ENCODE measurements around the gene KCNK13. TPM values are rescaled to one million over a fixed set of nuclear protein-coding genes. Genes with fewer than 3 reads are reported as not detected.

KCNK13 gene
- total and polyA plus RNA-seq, 9 of the 15 experiments (the other 6 are each of a cell fraction or from before 2014, with no cell fraction given), result 0.03 to 0.05 TPM; not detected in 7

DNA sequence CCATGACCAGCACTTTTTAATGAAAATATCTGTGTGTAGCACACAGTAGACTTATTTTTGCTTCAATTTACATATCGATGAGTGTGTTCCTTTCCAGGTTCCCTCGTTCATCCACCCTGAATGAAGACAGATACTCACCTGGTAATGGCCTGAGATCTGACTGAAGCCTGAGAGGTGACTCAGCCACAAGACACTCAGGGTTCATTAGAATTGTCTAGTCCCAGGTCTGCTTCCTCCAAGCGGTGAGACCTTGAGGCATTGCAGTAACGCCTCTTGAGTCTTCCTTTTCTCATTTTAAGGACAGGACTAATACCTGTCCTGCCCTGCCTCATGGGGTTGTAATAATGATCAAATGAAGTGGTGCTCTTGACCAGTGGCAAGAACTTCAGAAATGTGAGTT lies 11.5 kb upstream of the KCNK13 start:
- H3K9me3 ChIP-seq (replicated peaks; ENCODE audit: control insufficient read depth, insufficient read depth, low read depth, low read length), result no peaks in the 10 kb centered on the region
- H3K79me2 ChIP-seq (ENCODE audit: control insufficient read depth, insufficient read depth, low read length), result no peaks in the 10 kb centered on the region
- no peaks in the 10 kb centered on the region for H4K20me1 ChIP-seq (replicated peaks; ENCODE audit: control insufficient read depth, insufficient read depth, low read length)
- no peak overlapping the region for H3K9ac ChIP-seq (ENCODE audit: insufficient read depth in 1 of 2, low read depth in 2 of 2, low read length in 2 of 2)
- intact Hi-C loops (cut with micrococcal nuclease) (no loop called here), in situ Hi-C loops (cut with MboI) (no loop called here)
- FAIRE-seq (no peak), DNase-seq (ENCODE audit: extremely low read depth in 1 of 4, low spot score in 3 of 4) (no peak), ATAC-seq (no peak)
- POLR2A ChIA-PET, result interaction anchor here (0.6 kb wide), 1 partner anchor 508 kb away, joined by 3 read pairs; no protein-coding TSS in a partner anchor
- H3K27me3 ChIP-seq (ENCODE audit: control insufficient read depth in 2 of 2, insufficient read depth in 2 of 2, low read length in 2 of 2), result no peaks in the 10 kb centered on the region; a peak in 1 of 5 replicates
- no peaks in the 10 kb centered on the region for H3K4me1 ChIP-seq (replicated peaks in 1 of 2; ENCODE audit: control insufficient read depth in 2 of 2, insufficient read depth in 2 of 2, low read length in 2 of 2)
- CTCF ChIA-PET (ENCODE audit: low intra/inter-chr PET ratio), result no interaction called here
- no peak overlapping the region for H3K4me2 ChIP-seq (ENCODE audit: insufficient read depth, low read length)
- H3K4me3 ChIP-seq, result no peak overlapping the region
- no peak overlapping the region for H2AFZ ChIP-seq (ENCODE audit: low read depth, low read length)
- no peak overlapping the region for H3K27ac ChIP-seq (ENCODE audit: extremely low read depth, low read depth, low read length)
- 24% methylated on average over 4 of the region's 4 CpGs for WGBS (ENCODE audit: insufficient coverage, low coverage, missing lambda C conversion rate)
- H3K9me1 ChIP-seq (ENCODE audit: control insufficient read depth, insufficient read depth, low read length), result no peaks in the 10 kb centered on the region
- no TSS peak for BruUV-seq (replicated peaks)
- H3K36me3 ChIP-seq (ENCODE audit: control insufficient read depth, insufficient read depth, low read length), result no peaks in the 10 kb centered on the region
- TF ChIP-seq, protein P1, sequence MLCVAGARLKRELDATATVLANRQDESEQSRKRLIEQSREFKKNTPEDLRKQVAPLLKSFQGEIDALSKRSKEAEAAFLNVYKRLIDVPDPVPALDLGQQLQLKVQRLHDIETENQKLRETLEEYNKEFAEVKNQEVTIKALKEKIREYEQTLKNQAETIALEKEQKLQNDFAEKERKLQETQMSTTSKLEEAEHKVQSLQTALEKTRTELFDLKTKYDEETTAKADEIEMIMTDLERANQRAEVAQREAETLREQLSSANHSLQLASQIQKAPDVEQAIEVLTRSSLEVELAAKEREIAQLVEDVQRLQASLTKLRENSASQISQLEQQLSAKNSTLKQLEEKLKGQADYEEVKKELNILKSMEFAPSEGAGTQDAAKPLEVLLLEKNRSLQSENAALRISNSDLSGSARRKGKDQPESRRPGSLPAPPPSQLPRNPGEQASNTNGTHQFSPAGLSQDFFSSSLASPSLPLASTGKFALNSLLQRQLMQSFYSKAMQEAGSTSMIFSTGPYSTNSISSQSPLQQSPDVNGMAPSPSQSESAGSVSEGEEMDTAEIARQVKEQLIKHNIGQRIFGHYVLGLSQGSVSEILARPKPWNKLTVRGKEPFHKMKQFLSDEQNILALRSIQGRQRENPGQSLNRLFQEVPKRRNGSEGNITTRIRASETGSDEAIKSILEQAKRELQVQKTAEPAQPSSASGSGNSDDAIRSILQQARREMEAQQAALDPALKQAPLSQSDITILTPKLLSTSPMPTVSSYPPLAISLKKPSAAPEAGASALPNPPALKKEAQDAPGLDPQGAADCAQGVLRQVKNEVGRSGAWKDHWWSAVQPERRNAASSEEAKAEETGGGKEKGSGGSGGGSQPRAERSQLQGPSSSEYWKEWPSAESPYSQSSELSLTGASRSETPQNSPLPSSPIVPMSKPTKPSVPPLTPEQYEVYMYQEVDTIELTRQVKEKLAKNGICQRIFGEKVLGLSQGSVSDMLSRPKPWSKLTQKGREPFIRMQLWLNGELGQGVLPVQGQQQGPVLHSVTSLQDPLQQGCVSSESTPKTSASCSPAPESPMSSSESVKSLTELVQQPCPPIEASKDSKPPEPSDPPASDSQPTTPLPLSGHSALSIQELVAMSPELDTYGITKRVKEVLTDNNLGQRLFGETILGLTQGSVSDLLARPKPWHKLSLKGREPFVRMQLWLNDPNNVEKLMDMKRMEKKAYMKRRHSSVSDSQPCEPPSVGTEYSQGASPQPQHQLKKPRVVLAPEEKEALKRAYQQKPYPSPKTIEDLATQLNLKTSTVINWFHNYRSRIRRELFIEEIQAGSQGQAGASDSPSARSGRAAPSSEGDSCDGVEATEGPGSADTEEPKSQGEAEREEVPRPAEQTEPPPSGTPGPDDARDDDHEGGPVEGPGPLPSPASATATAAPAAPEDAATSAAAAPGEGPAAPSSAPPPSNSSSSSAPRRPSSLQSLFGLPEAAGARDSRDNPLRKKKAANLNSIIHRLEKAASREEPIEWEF (CRISPR knock-in tag; IDR thresholded peaks at IDR 0.05), result no peak
- TF ChIP-seq, protein P2, sequence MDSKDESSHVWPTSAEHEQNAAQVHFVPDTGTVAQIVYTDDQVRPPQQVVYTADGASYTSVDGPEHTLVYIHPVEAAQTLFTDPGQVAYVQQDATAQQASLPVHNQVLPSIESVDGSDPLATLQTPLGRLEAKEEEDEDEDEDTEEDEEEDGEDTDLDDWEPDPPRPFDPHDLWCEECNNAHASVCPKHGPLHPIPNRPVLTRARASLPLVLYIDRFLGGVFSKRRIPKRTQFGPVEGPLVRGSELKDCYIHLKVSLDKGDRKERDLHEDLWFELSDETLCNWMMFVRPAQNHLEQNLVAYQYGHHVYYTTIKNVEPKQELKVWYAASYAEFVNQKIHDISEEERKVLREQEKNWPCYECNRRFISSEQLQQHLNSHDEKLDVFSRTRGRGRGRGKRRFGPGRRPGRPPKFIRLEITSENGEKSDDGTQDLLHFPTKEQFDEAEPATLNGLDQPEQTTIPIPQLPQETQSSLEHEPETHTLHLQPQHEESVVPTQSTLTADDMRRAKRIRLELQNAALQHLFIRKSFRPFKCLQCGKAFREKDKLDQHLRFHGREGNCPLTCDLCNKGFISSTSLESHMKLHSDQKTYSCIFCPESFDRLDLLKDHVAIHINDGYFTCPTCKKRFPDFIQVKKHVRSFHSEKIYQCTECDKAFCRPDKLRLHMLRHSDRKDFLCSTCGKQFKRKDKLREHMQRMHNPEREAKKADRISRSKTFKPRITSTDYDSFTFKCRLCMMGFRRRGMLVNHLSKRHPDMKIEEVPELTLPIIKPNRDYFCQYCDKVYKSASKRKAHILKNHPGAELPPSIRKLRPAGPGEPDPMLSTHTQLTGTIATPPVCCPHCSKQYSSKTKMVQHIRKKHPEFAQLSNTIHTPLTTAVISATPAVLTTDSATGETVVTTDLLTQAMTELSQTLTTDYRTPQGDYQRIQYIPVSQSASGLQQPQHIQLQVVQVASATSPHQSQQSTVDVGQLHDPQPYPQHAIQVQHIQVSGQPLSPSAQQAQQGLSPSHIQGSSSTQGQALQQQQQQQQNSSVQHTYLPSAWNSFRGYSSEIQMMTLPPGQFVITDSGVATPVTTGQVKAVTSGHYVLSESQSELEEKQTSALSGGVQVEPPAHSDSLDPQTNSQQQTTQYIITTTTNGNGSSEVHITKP (IDR thresholded peaks at IDR 0.05; ENCODE audit: partially characterized antibody), result no peak
- TF ChIP-seq, protein P3, sequence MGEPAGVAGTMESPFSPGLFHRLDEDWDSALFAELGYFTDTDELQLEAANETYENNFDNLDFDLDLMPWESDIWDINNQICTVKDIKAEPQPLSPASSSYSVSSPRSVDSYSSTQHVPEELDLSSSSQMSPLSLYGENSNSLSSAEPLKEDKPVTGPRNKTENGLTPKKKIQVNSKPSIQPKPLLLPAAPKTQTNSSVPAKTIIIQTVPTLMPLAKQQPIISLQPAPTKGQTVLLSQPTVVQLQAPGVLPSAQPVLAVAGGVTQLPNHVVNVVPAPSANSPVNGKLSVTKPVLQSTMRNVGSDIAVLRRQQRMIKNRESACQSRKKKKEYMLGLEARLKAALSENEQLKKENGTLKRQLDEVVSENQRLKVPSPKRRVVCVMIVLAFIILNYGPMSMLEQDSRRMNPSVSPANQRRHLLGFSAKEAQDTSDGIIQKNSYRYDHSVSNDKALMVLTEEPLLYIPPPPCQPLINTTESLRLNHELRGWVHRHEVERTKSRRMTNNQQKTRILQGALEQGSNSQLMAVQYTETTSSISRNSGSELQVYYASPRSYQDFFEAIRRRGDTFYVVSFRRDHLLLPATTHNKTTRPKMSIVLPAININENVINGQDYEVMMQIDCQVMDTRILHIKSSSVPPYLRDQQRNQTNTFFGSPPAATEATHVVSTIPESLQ (CRISPR knock-in tag; IDR thresholded peaks at IDR 0.05), result no peak
- TF ChIP-seq, protein P4, sequence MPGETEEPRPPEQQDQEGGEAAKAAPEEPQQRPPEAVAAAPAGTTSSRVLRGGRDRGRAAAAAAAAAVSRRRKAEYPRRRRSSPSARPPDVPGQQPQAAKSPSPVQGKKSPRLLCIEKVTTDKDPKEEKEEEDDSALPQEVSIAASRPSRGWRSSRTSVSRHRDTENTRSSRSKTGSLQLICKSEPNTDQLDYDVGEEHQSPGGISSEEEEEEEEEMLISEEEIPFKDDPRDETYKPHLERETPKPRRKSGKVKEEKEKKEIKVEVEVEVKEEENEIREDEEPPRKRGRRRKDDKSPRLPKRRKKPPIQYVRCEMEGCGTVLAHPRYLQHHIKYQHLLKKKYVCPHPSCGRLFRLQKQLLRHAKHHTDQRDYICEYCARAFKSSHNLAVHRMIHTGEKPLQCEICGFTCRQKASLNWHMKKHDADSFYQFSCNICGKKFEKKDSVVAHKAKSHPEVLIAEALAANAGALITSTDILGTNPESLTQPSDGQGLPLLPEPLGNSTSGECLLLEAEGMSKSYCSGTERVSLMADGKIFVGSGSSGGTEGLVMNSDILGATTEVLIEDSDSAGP (CRISPR knock-in tag; IDR thresholded peaks at IDR 0.05), result no peak
- TF ChIP-seq, protein P5, sequence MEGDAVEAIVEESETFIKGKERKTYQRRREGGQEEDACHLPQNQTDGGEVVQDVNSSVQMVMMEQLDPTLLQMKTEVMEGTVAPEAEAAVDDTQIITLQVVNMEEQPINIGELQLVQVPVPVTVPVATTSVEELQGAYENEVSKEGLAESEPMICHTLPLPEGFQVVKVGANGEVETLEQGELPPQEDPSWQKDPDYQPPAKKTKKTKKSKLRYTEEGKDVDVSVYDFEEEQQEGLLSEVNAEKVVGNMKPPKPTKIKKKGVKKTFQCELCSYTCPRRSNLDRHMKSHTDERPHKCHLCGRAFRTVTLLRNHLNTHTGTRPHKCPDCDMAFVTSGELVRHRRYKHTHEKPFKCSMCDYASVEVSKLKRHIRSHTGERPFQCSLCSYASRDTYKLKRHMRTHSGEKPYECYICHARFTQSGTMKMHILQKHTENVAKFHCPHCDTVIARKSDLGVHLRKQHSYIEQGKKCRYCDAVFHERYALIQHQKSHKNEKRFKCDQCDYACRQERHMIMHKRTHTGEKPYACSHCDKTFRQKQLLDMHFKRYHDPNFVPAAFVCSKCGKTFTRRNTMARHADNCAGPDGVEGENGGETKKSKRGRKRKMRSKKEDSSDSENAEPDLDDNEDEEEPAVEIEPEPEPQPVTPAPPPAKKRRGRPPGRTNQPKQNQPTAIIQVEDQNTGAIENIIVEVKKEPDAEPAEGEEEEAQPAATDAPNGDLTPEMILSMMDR (IDR thresholded peaks at IDR 0.05 in 2 of 3, conservative IDR thresholded peaks at IDR 0.05 in 1 of 3; ENCODE audit: insufficient read depth in 2 of 3, low read depth in 1 of 3, low read length in 3 of 3), result no peak
- no peak for TF ChIP-seq CBX2 (IDR thresholded peaks at IDR 0.05; ENCODE audit: insufficient read depth, low read length, poor library complexity, severe bottlenecking)
